PFSK-1 (cell line): ENCODE results near the gene GPC6.

Experiments
- FOXP2 ChIP-seq: optimal IDR thresholded peaks from 2 replicates; pipeline ENCODE3; 2011; ENCODE audit warnings: borderline replicate concordance, control low read depth, inconsistent platforms; ENCODE audit not compliant: insufficient read depth; ENCODE audit errors: extremely low read length, extremely low read depth
- POLR2AphosphoS5 ChIP-seq: IDR thresholded peaks from 2 replicates; pipeline ENCODE4 v1.6.1; 2012; ENCODE audit warnings: low read depth, mild to moderate bottlenecking, control low read depth, low read length, moderate library complexity
- REST ChIP-seq, 2 experiments: IDR thresholded peaks; 2 replicates each; pipeline versions ENCODE4 v1.6.1 to v1.8.0; 2011 to 2012; ENCODE audit warnings: low read depth in 2 of 2, low read length in 2 of 2, control low read depth in 1 of 2, inconsistent platforms in 1 of 2, mild to moderate bottlenecking in 1 of 2, moderate library complexity in 1 of 2; ENCODE audit not compliant: insufficient read depth in 1 of 2
- SIN3A ChIP-seq: IDR thresholded peaks from 2 replicates; pipeline ENCODE4 v1.6.1; 2012; ENCODE audit warnings: mild to moderate bottlenecking, low read length, moderate library complexity, borderline replicate concordance; ENCODE audit not compliant: insufficient read depth
- TAF1 ChIP-seq: IDR thresholded peaks from 2 replicates; pipeline ENCODE4 v1.6.1; 2012; ENCODE audit warnings: low read length, control low read depth, borderline replicate concordance; ENCODE audit not compliant: insufficient read depth

Gene GPC6

GRCh38 chr13:93951951-93952350 is 725.3 kb downstream of the GPC6 start:
- TF ChIP-seq SIN3A (no peak), TAF1 (no peak), FOXP2 (no peak), REST (IDR thresholded peaks at IDR 0.05; ENCODE audit: insufficient read depth in 1 of 2, low read depth in 2 of 2, low read length in 2 of 2) (no peak), POLR2AphosphoS5 (no peak)

- TF ChIP-seq REST (IDR thresholded peaks at IDR 0.05; ENCODE audit: insufficient read depth in 1 of 2, low read depth in 2 of 2, low read length in 2 of 2): no peak
- TF ChIP-seq POLR2AphosphoS5: no peak
- no peak for TF ChIP-seq FOXP2
- no peak for TF ChIP-seq SIN3A
- TF ChIP-seq TAF1: no peak
Measured at GRCh38 chr13:93953841-93954240, 727.2 kb downstream of the GPC6 start.

- no peak for TF ChIP-seq TAF1
- no peak for TF ChIP-seq FOXP2
- no peak for TF ChIP-seq SIN3A
- no peak for TF ChIP-seq POLR2AphosphoS5
- no peak for TF ChIP-seq REST (IDR thresholded peaks at IDR 0.05; ENCODE audit: insufficient read depth in 1 of 2, low read depth in 2 of 2, low read length in 2 of 2)
Measured at GRCh38 chr13:93955904-93956303, 729.3 kb downstream of the GPC6 start.

GRCh38 chr13:93956426-93956825 is 729.8 kb downstream of the GPC6 start:
- no peak for TF ChIP-seq TAF1
- no peak for TF ChIP-seq FOXP2
- no peak for TF ChIP-seq SIN3A
- no peak for TF ChIP-seq POLR2AphosphoS5
- no peak for TF ChIP-seq REST (IDR thresholded peaks at IDR 0.05; ENCODE audit: insufficient read depth in 1 of 2, low read depth in 2 of 2, low read length in 2 of 2)

- no peak for TF ChIP-seq TAF1
- no peak for TF ChIP-seq FOXP2
- TF ChIP-seq POLR2AphosphoS5: no peak
- TF ChIP-seq SIN3A: no peak
- no peak for TF ChIP-seq REST (IDR thresholded peaks at IDR 0.05; ENCODE audit: insufficient read depth in 1 of 2, low read depth in 2 of 2, low read length in 2 of 2)
Measured at GRCh38 chr13:93957371-93957770, 730.8 kb downstream of the GPC6 start.
